ENCODE data around the gene ACER1. TPM values are rescaled to one million over a fixed set of nuclear protein-coding genes. Genes with fewer than 3 reads are reported as not detected.

ACER1 gene
- total RNA-seq, 1 donor from 2014 or later, result 0.14 TPM

GRCh38 chr19:6268382-6268771 lies 65.0 kb downstream of the ACER1 start:
- no peak for DNase-seq (ENCODE audit: low spot score)

- DNase-seq (ENCODE audit: low spot score), result no peak
Observed at GRCh38 chr19:6267552-6268381, 65.6 kb downstream of the ACER1 start.

GRCh38 chr19:6264803-6265202 lies 68.6 kb downstream of the ACER1 start:
- DNase-seq (ENCODE audit: low spot score), result no peak

- no peak for DNase-seq (ENCODE audit: low spot score)
Observed at GRCh38 chr19:6263735-6264444, 69.5 kb downstream of the ACER1 start.

GRCh38 chr19:6263306-6263705 lies 70.1 kb downstream of the ACER1 start:
- no peak for DNase-seq (ENCODE audit: low spot score)

- no peak for DNase-seq (ENCODE audit: low spot score)
Observed at GRCh38 chr19:6262519-6262918, 70.9 kb downstream of the ACER1 start.

- no peak for DNase-seq (ENCODE audit: low spot score)
Observed at GRCh38 chr19:6261883-6262282, 71.5 kb downstream of the ACER1 start.

- DNase-seq (ENCODE audit: low spot score), result no peak
Observed at GRCh38 chr19:6260912-6261650, 72.3 kb downstream of the ACER1 start.

GRCh38 chr19:6260376-6260775 lies 73.0 kb downstream of the ACER1 start:
- DNase-seq (ENCODE audit: low spot score), result no peak

- DNase-seq (ENCODE audit: low spot score), result no peak
Observed at GRCh38 chr19:6259312-6259861, 74.0 kb downstream of the ACER1 start.

- no peak for DNase-seq (ENCODE audit: low spot score)
Observed at GRCh38 chr19:6258812-6259311, 74.5 kb downstream of the ACER1 start.

Other genes with a start within 250 kb of the ACER1 start
- 8.6 TPM for gene RFX2, start 223.1 kb downstream of the ACER1 start, total RNA-seq
- gene ACSBG2, start 197.9 kb downstream of the ACER1 start, total RNA-seq, result not detected
- gene MLLT1, start 53.6 kb downstream of the ACER1 start, total RNA-seq, result 67.5 TPM
- 75.5 TPM for gene CLPP, start 27.9 kb upstream of the ACER1 start, total RNA-seq
- 91.5 TPM for gene ALKBH7, start 39.2 kb upstream of the ACER1 start, total RNA-seq
- gene PSPN, start 42.3 kb upstream of the ACER1 start, total RNA-seq, result 4.5 TPM
- gene GTF2F1, start 59.6 kb upstream of the ACER1 start, total RNA-seq, result 66.8 TPM
- 201 TPM for gene KHSRP, start 91.2 kb upstream of the ACER1 start, total RNA-seq
- 0.72 TPM for gene SLC25A41, start 100.2 kb upstream of the ACER1 start, total RNA-seq
- 101 TPM for gene SLC25A23, start 126.2 kb upstream of the ACER1 start, total RNA-seq
- gene CRB3, start 130.7 kb upstream of the ACER1 start, total RNA-seq, result 75.9 TPM
- gene DENND1C, start 148.2 kb upstream of the ACER1 start, total RNA-seq, result 8.0 TPM
- 1.8 TPM for gene TUBB4A, start 168.7 kb upstream of the ACER1 start, total RNA-seq
- 1.2 TPM for gene TNFSF9, start 197.4 kb upstream of the ACER1 start, total RNA-seq

Data from mucosa of gallbladder (tissue), 1 donor.